NCI-H1105 (cell line): Measurements from ENCODE around the gene UBXN11.
"Not testable (repeated sequence)": the region's sequence is repeated elsewhere in the genome, so short reads cannot be mapped to it uniquely, and the experiment has no call there.

Experiments
- DNase-seq: peaks from one replicate; lab custom pipeline; 2025; lab: John Stamatoyannopoulos, UW

Gene UBXN11

DNA sequence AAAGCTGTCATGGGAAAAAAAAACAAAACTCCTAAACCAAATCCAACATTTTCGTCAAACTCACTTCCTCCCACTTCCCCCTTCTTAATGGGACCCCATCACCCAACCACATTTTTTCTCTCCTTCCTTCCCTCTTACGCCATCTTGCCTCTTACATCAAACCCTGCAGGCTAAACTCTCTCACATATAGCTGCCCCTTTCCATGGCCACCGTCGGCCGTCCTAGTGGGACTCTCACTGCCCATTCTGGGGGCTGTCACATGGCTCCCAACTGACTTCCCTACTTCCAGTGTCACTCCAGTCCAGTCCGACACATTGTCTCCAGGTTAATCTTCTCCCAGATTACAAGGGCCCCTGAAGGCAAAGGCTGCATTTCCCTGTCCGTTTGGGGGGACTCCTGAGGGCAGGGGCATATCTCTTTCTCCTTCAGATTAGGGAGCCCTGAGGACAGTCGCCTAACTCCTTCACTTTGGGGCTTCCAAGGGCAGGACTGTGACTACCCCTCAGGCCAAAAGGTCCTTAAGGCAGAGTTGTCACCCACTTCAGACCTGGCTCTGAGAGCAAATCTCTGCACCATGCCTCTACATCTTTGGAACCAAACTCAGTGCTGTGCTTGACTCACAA is 658 bp downstream of the UBXN11 start:
- DNase-seq: no peak

DNA sequence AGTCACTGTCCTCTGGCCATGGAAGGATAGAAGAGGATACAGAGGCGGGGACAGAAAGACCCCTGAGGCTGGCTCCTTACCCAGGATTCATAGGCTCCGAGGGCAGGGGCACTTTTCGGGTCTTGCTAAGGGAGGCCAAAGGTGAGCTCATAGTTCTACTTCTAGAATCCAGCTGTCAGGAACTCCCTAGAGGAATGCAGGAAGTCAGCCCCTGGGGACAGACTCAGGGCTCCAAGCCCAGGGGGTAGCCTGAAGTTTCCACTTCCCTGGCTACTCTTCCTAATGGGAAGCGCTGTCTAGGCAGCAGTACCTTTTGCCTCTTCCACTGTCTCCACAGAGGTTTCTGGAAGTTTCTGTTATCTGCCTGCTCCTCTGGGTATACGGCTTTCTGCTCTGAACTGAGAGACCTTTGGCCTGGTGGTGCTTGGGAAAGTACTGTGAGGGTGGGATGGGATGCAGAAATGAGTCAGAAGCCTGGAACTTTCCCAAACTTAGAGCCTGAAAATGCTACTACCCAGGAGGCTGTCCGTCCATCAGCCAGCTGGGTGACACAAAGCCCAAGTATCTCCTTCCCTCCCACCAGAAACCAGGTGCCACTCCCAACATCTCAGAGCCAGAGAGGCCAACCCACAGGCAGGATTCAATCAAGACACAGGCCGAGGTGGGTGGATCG is 3.6 kb downstream of the UBXN11 start:
- DNase-seq: no peak

DNA sequence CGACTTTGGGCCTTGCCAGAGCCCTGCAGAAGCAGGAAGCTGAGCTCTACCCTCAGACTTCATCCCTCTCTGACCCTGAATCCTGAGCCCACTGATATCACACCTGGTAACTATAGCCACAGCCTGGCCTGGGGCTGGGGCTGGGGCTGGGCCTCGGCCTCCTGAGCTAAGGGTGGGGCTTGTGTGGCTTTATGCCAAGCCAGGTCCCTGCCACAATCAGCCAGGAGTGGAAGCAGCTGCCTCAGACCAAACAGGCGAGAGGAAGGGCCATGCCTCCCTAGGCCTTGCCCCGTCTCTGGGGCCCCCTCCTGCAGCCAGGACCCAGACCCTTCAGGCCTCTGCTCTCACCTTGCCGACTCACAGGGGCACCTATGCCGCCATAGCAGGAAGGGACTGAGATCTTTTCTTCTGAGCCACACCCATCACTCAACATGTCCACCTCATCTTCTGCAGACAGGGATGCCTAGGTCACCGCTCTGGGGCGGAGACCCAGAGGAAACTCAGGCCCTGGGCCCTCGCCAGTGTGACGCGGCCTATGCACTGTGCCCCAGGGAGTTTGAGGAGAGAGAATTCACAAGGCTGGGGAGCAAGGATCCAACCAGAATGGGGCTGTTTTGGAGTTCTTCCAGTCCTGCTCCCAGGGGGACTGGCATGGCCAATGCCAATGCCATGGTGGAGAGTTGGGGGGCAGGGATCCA is 5.7 kb downstream of the UBXN11 start:
- DNase-seq: no peak

DNA sequence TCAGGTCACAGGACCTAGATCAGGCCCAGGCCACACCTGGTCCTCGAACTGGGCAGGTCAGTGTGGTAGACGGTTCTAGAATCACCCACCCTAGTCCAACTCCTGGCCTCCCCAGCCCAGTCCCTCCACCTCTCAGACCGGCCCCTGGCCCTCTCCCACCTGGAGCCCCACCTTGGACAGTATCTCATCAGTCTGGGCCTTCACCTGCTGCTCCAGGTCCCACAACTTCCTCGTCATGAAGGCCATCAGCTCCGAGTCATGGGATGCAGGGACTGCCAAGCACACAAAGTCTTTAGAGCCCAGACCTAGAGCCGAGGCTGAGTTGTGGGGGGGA is 8.7 kb downstream of the UBXN11 start:
- no peak for DNase-seq

- DNase-seq: no peak
Measured at GRCh38 chr1:26297057-26297790, 9.2 kb downstream of the UBXN11 start.

DNA sequence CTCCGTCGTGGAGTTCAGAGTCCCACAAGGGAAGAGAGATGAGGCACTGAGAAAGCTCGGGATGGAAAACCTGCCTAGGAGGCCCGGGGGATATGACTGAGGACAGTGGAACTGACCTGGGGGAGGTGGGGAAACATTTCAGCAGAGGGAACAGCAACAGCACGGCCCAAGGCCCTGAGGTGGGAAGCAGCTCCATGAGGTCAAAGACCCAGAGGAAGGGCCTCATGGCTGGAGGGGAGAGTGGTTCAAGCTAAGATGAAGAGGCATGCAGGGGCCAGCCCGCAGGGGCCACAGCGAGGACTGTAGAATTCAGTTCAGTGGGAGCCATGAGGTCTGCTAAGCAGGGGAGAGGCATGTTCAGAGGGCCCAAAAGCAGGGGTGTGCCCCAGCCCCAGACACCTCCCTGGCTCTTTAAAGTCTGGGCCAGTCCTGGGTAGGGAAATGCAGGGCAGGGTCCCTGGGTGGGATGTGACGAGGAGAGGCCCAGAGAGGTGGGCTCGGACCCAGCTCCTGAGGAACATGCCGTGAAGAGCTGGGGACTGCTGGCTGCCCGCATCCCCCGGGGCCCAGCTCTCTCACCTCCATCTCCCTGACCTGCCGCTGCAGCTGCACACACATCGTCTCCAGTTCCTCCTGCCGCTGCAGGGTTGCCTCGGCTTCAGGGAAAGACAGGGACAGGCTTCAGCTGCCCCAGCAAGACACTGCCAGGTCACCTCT is 9.9 kb downstream of the UBXN11 start:
- DNase-seq: no peak

GRCh38 chr1:26295194-26296138 is 11.0 kb downstream of the UBXN11 start:
- no peak for DNase-seq

DNA sequence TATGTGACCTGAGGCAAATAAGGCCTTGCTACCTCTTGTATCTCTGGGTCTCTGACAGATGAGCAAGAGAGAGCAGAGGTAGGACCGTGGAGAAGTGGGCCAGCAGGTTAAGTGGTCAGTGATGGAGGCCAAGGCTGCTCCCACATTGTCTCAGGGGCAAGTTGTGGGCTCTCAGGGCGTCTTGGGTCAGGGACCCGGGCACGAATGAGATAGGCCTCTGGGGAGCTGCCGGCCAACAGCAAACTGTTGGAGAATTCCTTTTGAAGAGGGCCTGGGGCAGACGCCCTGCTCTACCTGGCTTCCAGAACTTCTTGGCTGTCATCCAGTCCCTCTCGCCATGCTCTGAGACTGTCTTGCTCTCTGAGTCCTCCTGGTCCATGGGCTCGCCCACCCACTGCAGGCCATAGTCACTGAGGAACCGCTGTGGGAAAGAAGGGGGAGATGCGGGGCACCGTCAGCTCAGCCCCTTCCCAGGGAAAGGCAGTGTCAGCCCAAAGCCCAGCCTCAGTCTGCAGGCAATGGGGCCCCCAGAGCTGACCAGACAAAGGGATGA is 12.4 kb downstream of the UBXN11 start:
- DNase-seq: no peak

- not testable (repeated sequence) for DNase-seq
Measured at GRCh38 chr1:26292735-26293134, 13.7 kb downstream of the UBXN11 start.

GRCh38 chr1:26291939-26292338 is 14.5 kb downstream of the UBXN11 start:
- DNase-seq: no peak

GRCh38 chr1:26291433-26291832 is 15.0 kb downstream of the UBXN11 start:
- no peak for DNase-seq

DNA sequence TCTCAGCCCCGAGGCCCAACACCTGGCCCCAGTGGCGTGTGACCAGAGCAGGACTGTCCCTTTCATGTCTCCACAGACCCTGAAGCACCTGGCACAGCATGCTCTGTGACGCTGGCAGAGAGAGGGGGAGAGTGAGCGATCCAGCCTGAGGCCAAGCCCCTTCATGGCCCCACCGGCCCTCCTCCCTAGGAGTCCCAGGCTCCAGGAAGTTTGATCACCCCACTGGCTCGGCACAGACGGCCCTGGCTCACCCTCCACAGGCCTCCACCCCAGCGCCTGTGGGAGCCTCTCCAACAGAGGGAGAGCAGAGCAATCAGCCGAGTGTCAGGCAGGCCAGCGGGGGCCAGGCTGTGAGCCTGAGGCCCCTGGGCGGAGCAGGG is 15.6 kb downstream of the UBXN11 start:
- no peak for DNase-seq

- DNase-seq: no peak
Measured at GRCh38 chr1:26290122-26290881, 16.1 kb downstream of the UBXN11 start.

- no peak for DNase-seq
Measured at GRCh38 chr1:26289158-26290059, 17.0 kb downstream of the UBXN11 start.

GRCh38 chr1:26288311-26288941 is 18.0 kb downstream of the UBXN11 start:
- no peak for DNase-seq

DNA sequence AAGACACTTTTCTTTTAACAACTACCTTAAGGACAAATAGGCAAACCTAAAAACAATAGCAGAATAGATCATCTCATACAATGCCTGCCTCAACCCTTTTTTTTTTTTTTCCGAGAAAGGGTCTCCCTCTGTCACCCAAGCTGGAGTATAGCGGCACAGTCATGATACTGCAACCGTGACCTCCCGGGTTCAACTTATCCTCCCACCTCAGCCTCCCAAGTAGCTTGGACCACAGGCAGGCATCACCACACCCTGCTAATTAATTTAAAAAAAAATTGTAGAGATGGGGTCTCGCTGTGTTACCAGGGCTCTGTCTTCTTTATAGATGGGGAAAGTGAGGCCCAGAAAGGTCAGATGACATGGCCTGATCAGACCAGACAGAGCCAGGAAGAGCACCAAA is 18.6 kb downstream of the UBXN11 start:
- no peak for DNase-seq

DNA sequence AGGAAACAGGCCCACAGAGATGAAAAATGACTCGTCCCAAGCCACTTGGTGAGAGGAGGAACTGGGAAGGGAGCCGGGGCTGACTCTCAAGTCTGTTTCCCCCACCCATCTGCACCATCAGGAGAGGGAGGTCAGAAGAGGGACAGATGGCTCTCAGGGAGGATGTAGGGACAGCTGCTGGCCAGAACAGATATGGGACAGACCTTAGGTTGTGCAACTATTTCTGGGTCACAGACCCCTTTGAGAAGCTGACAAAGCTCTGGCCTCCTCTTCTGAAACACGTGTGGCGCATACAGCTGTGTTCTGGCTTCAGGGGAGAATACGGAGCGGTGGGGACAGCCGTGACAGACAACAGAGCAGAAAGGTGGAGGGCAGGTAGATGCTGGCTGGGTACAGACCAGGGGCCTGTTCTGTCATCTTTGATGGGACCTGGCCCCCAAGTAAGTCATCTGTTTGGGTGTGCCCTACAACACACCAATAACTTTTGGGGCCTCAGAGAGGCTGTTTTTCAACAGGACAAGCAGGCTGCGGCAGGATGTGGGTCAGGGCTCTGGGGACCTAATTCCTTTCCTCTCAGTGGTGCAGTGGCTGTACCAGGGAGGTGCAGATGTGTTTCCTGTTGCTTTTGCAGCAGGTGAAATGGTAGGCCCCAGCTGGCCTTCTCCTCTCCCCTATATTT is 19.3 kb downstream of the UBXN11 start:
- no peak for DNase-seq

DNA sequence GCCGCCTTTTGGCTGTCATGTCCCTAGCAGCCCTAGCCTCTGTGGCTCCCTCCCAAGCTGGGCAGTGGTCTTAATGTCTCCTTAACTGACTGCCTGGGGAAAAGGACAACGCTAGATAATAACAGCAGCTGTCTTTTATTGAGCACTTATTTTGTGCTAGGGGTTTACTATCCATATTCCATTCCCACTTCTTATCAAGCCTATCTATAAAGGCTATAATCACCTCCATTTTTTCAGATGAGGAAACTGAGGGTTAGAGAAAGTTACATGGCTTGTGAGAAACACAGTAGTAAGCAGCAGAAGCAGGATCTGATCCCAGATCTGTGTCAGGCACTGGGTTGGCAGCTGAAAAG is 20.4 kb downstream of the UBXN11 start:
- no peak for DNase-seq
